Spleen (tissue), 11 donors: ENCODE results near the gene AQP4. TPM values are rescaled to one million over a fixed set of nuclear protein-coding genes. Genes with fewer than 3 reads are reported as not detected.

Source experiments
- DNase-seq: peaks from one replicate; pipeline ENCODE4 v3.0.0-alpha.2; 2020
- H3K27ac ChIP-seq, 8 donors: fragments of 200-600 bp; sonication (generic) in 7 of 8; 1 replicate in 4 of 8; 2 replicates in 4 of 8; pipeline versions ENCODE4 v1.5.0 to v1.8.0; 2016 to 2021; ENCODE audit warnings: inconsistent platforms in 4 of 8, mild to moderate bottlenecking in 4 of 8, moderate library complexity in 1 of 8
- H3K27me3 ChIP-seq, 7 donors: fragments of 200-600 bp; sonication (generic) in 6 of 7; replicated peaks in 1 of 7; 1 replicate in 4 of 7; 2 replicates in 3 of 7; pipeline versions ENCODE4 v1.5.0 to v1.8.0; 2016 to 2021; ENCODE audit warnings: inconsistent platforms in 3 of 7, mild to moderate bottlenecking in 1 of 7
- H3K36me3 ChIP-seq, 6 donors: fragments of 200-600 bp; sonication (generic) in 5 of 6; 1 replicate in 4 of 6; 2 replicates in 2 of 6; pipeline versions ENCODE4 v1.5.0 to v1.8.0; 2016 to 2021; ENCODE audit warnings: inconsistent platforms in 2 of 6
- H3K4me1 ChIP-seq, 6 donors: fragments of 200-600 bp; sonication (generic) in 5 of 6; 1 replicate in 3 of 6; 2 replicates in 3 of 6; pipeline versions ENCODE4 v1.5.0 to v1.8.0; 2016 to 2021; ENCODE audit warnings: inconsistent platforms in 3 of 6
- H3K4me3 ChIP-seq, 8 donors: fragments of 200-600 bp; sonication (generic) in 7 of 8; 1 replicate in 4 of 8; 2 replicates in 4 of 8; pipeline versions ENCODE4 v1.5.0 to v1.8.0; 2016 to 2021; ENCODE audit warnings: inconsistent platforms in 4 of 8, mild to moderate bottlenecking in 4 of 8, moderate library complexity in 2 of 8
- H3K9me3 ChIP-seq, 8 donors: fragments of 200-600 bp; sonication (generic) in 7 of 8; 1 replicate in 4 of 8; 2 replicates in 4 of 8; pipeline versions ENCODE4 v1.5.0 to v1.8.0; 2016 to 2021; ENCODE audit warnings: inconsistent platforms in 4 of 8
- POLR2A ChIP-seq, 3 donors: fragments of 450-650 bp; IDR thresholded peaks; one replicate each; pipeline ENCODE4 v1.5.1; 2017; ENCODE audit warnings: antibody characterized with exemption in 3 of 3, mild to moderate bottlenecking in 1 of 3
- POLR2AphosphoS5 ChIP-seq, 3 donors: sonication (generic); formaldehyde crosslinking; IDR thresholded peaks; one replicate each; pipeline ENCODE4 v1.5.1; 2017; ENCODE audit warnings: antibody characterized with exemption in 3 of 3
- WGBS, 5 donors: extraction: QIAGEN DNeasy Blood & Tissue Kit in 3 of 5; methylation state at CpG; one replicate each; pipeline versions ENCODE4 v1.1.5 to v1.1.7; 2013 to 2018; 5-methylcytosine and 5-hydroxymethylcytosine counted together
- intact Hi-C: fragments of 100-400 bp; cut with DNase I; formaldehyde crosslinking; loops from one replicate; pipeline ENCODE4 v1.15.0; 2023; ENCODE audit warnings: low total_unique reads
- polyA plus RNA-seq, 3 donors: library from polyadenylated mRNA; stranded (reverse); fragments of 200-250 nt; gene quantifications; one replicate each; pipeline ENCODE4 v1.2.1, GENCODE V29; 2013
- total RNA-seq, 7 donors: library from RNA; depleted of rRNA in 3 of 7; stranded (reverse); fragments of >200 nt in 3 of 7; fragmentation: NEBNext Ultra II Directional in 4 of 7; extraction: Animal tissue kit (Norgen Biotek cat#: 25700) in 4 of 7; gene quantifications; one replicate each; pipeline versions ENCODE4 v1.1.0 to v1.2.1, GENCODE V29; 2016 to 2021
- TF ChIP-seq, protein P1 (sequence below), 11 experiments: fragments of 200-600 bp in 7 of 11; fragments of 450-650 bp in 4 of 11; sonication (generic) in 4 of 11; IDR thresholded peaks in 8 of 11; conservative IDR thresholded peaks in 3 of 11; 1 replicate in 7 of 11; 2 replicates in 4 of 11; pipeline versions ENCODE4 v1.4.0 to v1.8.0; 2016 to 2021; ENCODE audit warnings: antibody characterized with exemption in 11 of 11, inconsistent platforms in 4 of 11, mild to moderate bottlenecking in 1 of 11
- donor health status: healthy with polysubstance abuse.
- donor health status: DM: no; HTN: no; CAD: no; lungs with moderate emphysema.
- donor health status: DM: no; HTN: no; CAD: no.
- donor health status: Bipolar disorder and iron deficiency.
- donor health status: healthy.
- donor health status: DM: no; HTN: no; CAD: no.
- donor health status: DM: yes; HTN: yes; CAD: no.

Gene AQP4
- total and polyA plus RNA-seq, 10 donors = 0.15 to 3.0 (median 0.78) TPM

DNA sequence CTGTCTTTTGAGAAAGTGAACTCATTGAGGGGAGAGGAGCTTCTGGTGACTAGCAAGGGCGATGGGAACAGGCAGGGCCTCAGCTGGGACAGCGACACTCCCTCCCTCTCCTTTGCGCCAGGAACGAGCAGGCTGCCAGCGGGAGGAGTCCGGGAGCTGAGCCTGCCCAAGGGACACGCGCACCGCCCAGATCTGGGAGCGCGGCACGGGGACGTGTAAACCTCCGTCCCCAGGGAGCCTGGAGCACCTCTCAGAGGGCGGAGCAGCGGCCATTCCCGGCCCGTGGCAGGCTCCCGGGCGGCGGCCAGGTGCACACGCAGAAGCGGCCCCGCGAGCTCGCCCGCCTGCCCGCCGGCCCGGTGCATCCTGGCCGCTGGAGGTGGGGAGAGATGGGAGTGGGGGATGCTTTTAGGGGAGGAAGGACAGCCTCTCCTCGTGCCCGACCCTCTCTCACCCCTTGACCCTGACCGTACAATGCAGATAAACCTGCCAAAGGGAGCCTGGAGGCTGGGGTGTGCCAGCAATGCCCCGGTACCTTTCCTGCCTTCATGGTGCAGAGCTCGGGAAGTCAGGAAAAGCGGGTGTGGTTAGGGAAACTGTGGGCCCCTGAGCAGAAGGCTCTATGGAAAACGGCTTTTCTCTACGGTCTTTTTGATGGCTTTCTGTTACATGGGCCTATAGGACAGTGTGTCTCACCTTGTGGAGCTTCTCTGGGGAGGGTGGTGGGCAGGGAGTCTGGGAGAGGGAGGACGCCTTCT, 2.2 kb downstream of the AQP4 start:
- H3K4me3 ChIP-seq = peak overlapping the region in 5 of 8 donors; percentile 15 to 64 (median 33)
- intact Hi-C loops = no loop called here
- DNase-seq = no peak

DNA sequence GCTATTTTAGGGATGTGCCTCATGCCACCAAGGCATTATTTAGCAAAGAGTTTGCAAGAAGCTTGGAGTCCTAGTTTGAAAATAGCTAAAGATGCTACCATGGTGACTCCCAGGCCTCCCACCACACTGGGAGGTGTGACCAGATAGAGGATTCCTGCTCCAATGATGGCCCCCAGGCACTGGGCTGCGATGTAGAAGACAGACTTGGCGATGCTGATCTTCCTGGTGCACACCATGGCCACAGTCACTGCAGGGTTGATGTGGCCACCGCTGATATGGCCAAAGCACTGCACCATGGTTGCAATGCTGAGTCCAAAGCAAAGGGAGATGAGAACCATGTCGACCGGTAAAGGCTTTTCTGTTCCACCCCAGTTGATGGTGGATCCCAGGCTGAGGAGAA, 3.4 kb downstream of the AQP4 start:
- no peaks in the 10 kb centered on the region for H3K36me3 ChIP-seq
- H3K4me3 ChIP-seq = no peak overlapping the region
- intact Hi-C loops = no loop called here
- H3K9me3 ChIP-seq = no peaks in the 10 kb centered on the region
- H3K4me1 ChIP-seq = peaks cover 0 to 14% (median 0%) of the 10 kb centered on the region in 6 donors
- WGBS, 5 donors = 84 to 93% (median 90%) methylated on average over 5 of the region's 5 CpGs
- DNase-seq = no peak
- no peak overlapping the region for H3K27ac ChIP-seq
- H3K27me3 ChIP-seq = peaks cover 0 to 46% (median 11%) of the 10 kb centered on the region in 7 donors
- TF ChIP-seq, protein P1, sequence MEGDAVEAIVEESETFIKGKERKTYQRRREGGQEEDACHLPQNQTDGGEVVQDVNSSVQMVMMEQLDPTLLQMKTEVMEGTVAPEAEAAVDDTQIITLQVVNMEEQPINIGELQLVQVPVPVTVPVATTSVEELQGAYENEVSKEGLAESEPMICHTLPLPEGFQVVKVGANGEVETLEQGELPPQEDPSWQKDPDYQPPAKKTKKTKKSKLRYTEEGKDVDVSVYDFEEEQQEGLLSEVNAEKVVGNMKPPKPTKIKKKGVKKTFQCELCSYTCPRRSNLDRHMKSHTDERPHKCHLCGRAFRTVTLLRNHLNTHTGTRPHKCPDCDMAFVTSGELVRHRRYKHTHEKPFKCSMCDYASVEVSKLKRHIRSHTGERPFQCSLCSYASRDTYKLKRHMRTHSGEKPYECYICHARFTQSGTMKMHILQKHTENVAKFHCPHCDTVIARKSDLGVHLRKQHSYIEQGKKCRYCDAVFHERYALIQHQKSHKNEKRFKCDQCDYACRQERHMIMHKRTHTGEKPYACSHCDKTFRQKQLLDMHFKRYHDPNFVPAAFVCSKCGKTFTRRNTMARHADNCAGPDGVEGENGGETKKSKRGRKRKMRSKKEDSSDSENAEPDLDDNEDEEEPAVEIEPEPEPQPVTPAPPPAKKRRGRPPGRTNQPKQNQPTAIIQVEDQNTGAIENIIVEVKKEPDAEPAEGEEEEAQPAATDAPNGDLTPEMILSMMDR (IDR thresholded peaks at IDR 0.05 in 8 of 11, conservative IDR thresholded peaks at IDR 0.05 in 3 of 11) = no peak
- TF ChIP-seq POLR2AphosphoS5 (IDR thresholded peaks at IDR 0.05) (no peak), POLR2A (IDR thresholded peaks at IDR 0.05) (no peak)

More for the DNA sequence above, 2.2 kb downstream of the AQP4 start:
- WGBS, 5 donors = 4 to 10% (median 5%) methylated on average over 20 to 40 of the region's 40 CpGs
- TF ChIP-seq, protein P1 (IDR thresholded peaks at IDR 0.05 in 8 of 11, conservative IDR thresholded peaks at IDR 0.05 in 3 of 11) = no peak
- peak in 2 of 3 donors; percentile 38 to 61 for TF ChIP-seq POLR2AphosphoS5 (IDR thresholded peaks at IDR 0.05)
- Histone ChIP-seq H3K27me3 (peaks cover 0 to 46% (median 11%) of the 10 kb centered on the region in 7 donors), H3K36me3 (no peaks in the 10 kb centered on the region), H3K9me3 (no peaks in the 10 kb centered on the region), H3K4me1 (peaks cover 0 to 14% (median 0%) of the 10 kb centered on the region in 6 donors), H3K27ac (no peak overlapping the region)

DNA sequence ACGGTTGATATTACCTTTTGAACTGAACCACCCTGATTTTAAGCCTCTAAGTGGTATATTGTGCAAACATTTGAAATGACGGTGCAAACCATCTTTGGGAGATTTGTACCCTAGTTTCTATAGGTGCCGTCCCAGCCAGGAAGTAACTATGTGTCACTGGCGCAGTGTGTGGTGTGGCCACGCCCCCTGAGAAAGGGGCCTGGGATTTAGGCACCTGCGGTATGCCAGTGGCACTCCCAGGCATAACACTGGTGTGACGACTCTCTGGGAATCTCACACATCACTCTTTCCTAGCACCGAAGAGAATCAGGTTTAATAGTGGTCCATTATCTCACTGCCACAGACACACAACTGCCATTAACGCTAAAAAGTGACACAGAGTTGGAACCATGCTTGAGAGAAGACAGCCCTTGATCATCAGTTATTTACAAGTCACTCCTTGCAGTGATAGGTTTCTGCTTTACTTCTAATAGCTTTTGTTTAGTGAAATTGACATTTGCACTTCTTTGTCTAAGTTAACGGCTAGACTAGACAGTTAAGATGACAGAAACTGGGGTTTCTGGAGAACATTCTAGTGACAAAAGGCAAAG, 11.1 kb downstream of the AQP4 start:
- no peak overlapping the region for H3K4me3 ChIP-seq
- intact Hi-C loops = no loop called here
- peaks cover 0 to 10% (median 0%) of the 10 kb centered on the region in 8 donors for H3K9me3 ChIP-seq
- H3K27me3 ChIP-seq = no peaks in the 10 kb centered on the region
- WGBS, 5 donors = 66 to 83% (median 76%) methylated on average over 10 of the region's 10 CpGs
- no peak for DNase-seq
- H3K4me1 ChIP-seq = no peaks in the 10 kb centered on the region
- H3K27ac ChIP-seq = no peak overlapping the region
- TF ChIP-seq POLR2A (IDR thresholded peaks at IDR 0.05) (no peak), POLR2AphosphoS5 (IDR thresholded peaks at IDR 0.05) (no peak)
- TF ChIP-seq, protein P1 (IDR thresholded peaks at IDR 0.05 in 8 of 11, conservative IDR thresholded peaks at IDR 0.05 in 3 of 11) = no peak
- no peaks in the 10 kb centered on the region for H3K36me3 ChIP-seq

DNA sequence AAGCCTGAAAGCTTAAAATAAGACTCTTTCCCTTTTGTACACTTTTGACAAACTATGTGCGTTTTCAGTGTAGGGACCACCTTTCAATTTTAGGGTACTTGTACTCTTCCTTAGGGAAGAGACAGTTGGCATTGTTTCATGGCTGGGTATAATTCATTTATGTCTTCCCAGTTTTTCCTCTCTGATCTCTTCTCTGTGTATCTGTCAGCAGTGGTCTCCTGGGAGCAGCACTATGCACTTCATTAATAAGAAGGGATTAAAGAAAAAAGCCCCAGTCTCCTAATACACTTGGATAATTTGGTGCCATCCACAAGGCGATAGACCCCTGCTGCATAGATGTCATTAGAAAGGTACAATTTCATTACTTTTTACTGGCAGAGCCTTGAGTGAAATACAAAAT, 12.1 kb downstream of the AQP4 start:
- Histone ChIP-seq H3K36me3 (no peaks in the 10 kb centered on the region), H3K4me3 (no peak overlapping the region), H3K27me3 (no peaks in the 10 kb centered on the region), H3K27ac (no peak overlapping the region), H3K4me1 (no peaks in the 10 kb centered on the region), H3K9me3 (peaks cover 0 to 10% (median 0%) of the 10 kb centered on the region in 8 donors)
- DNase-seq = no peak
- intact Hi-C loops = no loop called here
- TF ChIP-seq, protein P1 (IDR thresholded peaks at IDR 0.05 in 8 of 11, conservative IDR thresholded peaks at IDR 0.05 in 3 of 11) = no peak
- TF ChIP-seq POLR2A (IDR thresholded peaks at IDR 0.05) = no peak
- TF ChIP-seq POLR2AphosphoS5 (IDR thresholded peaks at IDR 0.05) = no peak
- 89 to 95% (median 93%) methylated on average over 2 of the region's 2 CpGs for WGBS, 5 donors
